Peyer's patch (tissue), 4 donors: ENCODE measurements around the gene PTCH1. TPM values are rescaled to one million over a fixed set of nuclear protein-coding genes. Genes with fewer than 3 reads are reported as not detected.

Source experiments
- DNase-seq, 3 donors: peaks; one replicate each; pipeline ENCODE4 v3.0.0-alpha.2; 2017 to 2019
- H3K27ac ChIP-seq, 4 donors: fragments of 200-600 bp; sonication (generic); one replicate each; pipeline ENCODE4 v1.5.1; 2016 to 2019
- H3K27me3 ChIP-seq, 2 donors: fragments of 200-600 bp; sonication (generic); one replicate each; pipeline ENCODE4 v1.5.1; 2019
- H3K36me3 ChIP-seq, 3 donors: fragments of 200-600 bp; sonication (generic); one replicate each; pipeline ENCODE4 v1.5.1; 2016 to 2019
- H3K4me1 ChIP-seq, 4 donors: fragments of 200-600 bp; sonication (generic); one replicate each; pipeline ENCODE4 v1.5.1; 2016 to 2019
- H3K4me3 ChIP-seq, 4 donors: fragments of 200-600 bp; sonication (generic); 1 replicate in 3 of 4; 2 replicates in 1 of 4; pipeline ENCODE4 v1.5.1; 2016 to 2019; ENCODE audit warnings: mild to moderate bottlenecking in 1 of 4
- H3K9me3 ChIP-seq, 4 donors: fragments of 200-600 bp; sonication (generic); one replicate each; pipeline ENCODE4 v1.5.1; 2016 to 2019; ENCODE audit warnings: mild to moderate bottlenecking in 1 of 4
- POLR2A ChIP-seq, 2 donors: fragments of 450-650 bp; IDR thresholded peaks; one replicate each; pipeline ENCODE4 v1.5.1; 2017; ENCODE audit warnings: antibody characterized with exemption in 2 of 2, mild to moderate bottlenecking in 2 of 2, moderate library complexity in 2 of 2
- total RNA-seq, 4 donors: library from RNA; depleted of rRNA; stranded (reverse); fragments of >200 nt; gene quantifications; one replicate each; pipeline ENCODE4 v1.1.0, GENCODE V29; 2016
- TF ChIP-seq, protein P1 (sequence below), 6 experiments: fragments of 450-650 bp in 4 of 6; fragments of 200-600 bp in 2 of 6; sonication (generic) in 1 of 6; IDR thresholded peaks; one replicate each; pipeline ENCODE4 v1.5.1; 2017 to 2019; ENCODE audit warnings: antibody characterized with exemption in 6 of 6, mild to moderate bottlenecking in 3 of 6, moderate library complexity in 1 of 6

Gene PTCH1
- total RNA-seq, 4 donors from 2014 or later = 16.5 to 71.0 (median 24.0) TPM

- H3K27ac ChIP-seq = peak overlapping the region; percentile 75 to 87 (median 77)
- no peaks in the 10 kb centered on the region for H3K27me3 ChIP-seq
- H3K36me3 ChIP-seq = no peaks in the 10 kb centered on the region
- TF ChIP-seq, protein P1, sequence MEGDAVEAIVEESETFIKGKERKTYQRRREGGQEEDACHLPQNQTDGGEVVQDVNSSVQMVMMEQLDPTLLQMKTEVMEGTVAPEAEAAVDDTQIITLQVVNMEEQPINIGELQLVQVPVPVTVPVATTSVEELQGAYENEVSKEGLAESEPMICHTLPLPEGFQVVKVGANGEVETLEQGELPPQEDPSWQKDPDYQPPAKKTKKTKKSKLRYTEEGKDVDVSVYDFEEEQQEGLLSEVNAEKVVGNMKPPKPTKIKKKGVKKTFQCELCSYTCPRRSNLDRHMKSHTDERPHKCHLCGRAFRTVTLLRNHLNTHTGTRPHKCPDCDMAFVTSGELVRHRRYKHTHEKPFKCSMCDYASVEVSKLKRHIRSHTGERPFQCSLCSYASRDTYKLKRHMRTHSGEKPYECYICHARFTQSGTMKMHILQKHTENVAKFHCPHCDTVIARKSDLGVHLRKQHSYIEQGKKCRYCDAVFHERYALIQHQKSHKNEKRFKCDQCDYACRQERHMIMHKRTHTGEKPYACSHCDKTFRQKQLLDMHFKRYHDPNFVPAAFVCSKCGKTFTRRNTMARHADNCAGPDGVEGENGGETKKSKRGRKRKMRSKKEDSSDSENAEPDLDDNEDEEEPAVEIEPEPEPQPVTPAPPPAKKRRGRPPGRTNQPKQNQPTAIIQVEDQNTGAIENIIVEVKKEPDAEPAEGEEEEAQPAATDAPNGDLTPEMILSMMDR (IDR thresholded peaks at IDR 0.05) = no peak
- TF ChIP-seq POLR2A (IDR thresholded peaks at IDR 0.05) = no peak
- DNase-seq = no peak
- H3K4me3 ChIP-seq = peak overlapping the region; percentile 49 to 83 (median 68)
- peaks cover 0 to 10% (median 0%) of the 10 kb centered on the region in 4 donors for H3K9me3 ChIP-seq
- peaks cover 0 to 32% (median 9%) of the 10 kb centered on the region in 4 donors for H3K4me1 ChIP-seq
These were observed 8.4 kb downstream of the PTCH1 start for GRCh38 chr9:95508242-95508967.

GRCh38 chr9:95507464-95508241 lies 9.1 kb downstream of the PTCH1 start:
- Histone ChIP-seq H3K4me3 (peak overlapping the region; percentile 49 to 83 (median 68)), H3K4me1 (peaks cover 0 to 32% (median 9%) of the 10 kb centered on the region in 4 donors), H3K9me3 (peaks cover 0 to 10% (median 0%) of the 10 kb centered on the region in 4 donors), H3K27me3 (no peaks in the 10 kb centered on the region), H3K36me3 (no peaks in the 10 kb centered on the region), H3K27ac (peak overlapping the region; percentile 75 to 87 (median 77))
- TF ChIP-seq, protein P1 (IDR thresholded peaks at IDR 0.05) = no peak
- no peak for TF ChIP-seq POLR2A (IDR thresholded peaks at IDR 0.05)
- peak; percentile 21 to 77 (median 76) for DNase-seq

- DNase-seq = peak; percentile 26 to 71 (median 67)
- Histone ChIP-seq H3K36me3 (no peaks in the 10 kb centered on the region), H3K4me1 (peaks cover 0 to 32% (median 6%) of the 10 kb centered on the region in 4 donors), H3K27ac (peak overlapping the region; percentile 75 to 87 (median 77)), H3K4me3 (peak overlapping the region; percentile 49 to 83 (median 68)), H3K9me3 (peaks cover 0 to 10% (median 0%) of the 10 kb centered on the region in 4 donors), H3K27me3 (no peaks in the 10 kb centered on the region)
- TF ChIP-seq POLR2A (IDR thresholded peaks at IDR 0.05) = peak in 1 of 2 donors; percentile 18
- TF ChIP-seq, protein P1 (IDR thresholded peaks at IDR 0.05) = no peak
These were observed 9.9 kb downstream of the PTCH1 start for GRCh38 chr9:95506678-95507463.

GRCh38 chr9:95506428-95506677 lies 10.4 kb downstream of the PTCH1 start:
- Histone ChIP-seq H3K36me3 (no peaks in the 10 kb centered on the region), H3K4me1 (peaks cover 0 to 32% (median 4%) of the 10 kb centered on the region in 4 donors), H3K9me3 (peaks cover 0 to 7% (median 0%) of the 10 kb centered on the region in 4 donors), H3K27me3 (no peaks in the 10 kb centered on the region), H3K27ac (peak overlapping the region; percentile 75 to 87 (median 77)), H3K4me3 (peak overlapping the region; percentile 49 to 83 (median 68))
- peak in 1 of 3 donors; percentile 65 for DNase-seq
- TF ChIP-seq POLR2A (IDR thresholded peaks at IDR 0.05) = no peak
- TF ChIP-seq, protein P1 (IDR thresholded peaks at IDR 0.05) = no peak

DNA sequence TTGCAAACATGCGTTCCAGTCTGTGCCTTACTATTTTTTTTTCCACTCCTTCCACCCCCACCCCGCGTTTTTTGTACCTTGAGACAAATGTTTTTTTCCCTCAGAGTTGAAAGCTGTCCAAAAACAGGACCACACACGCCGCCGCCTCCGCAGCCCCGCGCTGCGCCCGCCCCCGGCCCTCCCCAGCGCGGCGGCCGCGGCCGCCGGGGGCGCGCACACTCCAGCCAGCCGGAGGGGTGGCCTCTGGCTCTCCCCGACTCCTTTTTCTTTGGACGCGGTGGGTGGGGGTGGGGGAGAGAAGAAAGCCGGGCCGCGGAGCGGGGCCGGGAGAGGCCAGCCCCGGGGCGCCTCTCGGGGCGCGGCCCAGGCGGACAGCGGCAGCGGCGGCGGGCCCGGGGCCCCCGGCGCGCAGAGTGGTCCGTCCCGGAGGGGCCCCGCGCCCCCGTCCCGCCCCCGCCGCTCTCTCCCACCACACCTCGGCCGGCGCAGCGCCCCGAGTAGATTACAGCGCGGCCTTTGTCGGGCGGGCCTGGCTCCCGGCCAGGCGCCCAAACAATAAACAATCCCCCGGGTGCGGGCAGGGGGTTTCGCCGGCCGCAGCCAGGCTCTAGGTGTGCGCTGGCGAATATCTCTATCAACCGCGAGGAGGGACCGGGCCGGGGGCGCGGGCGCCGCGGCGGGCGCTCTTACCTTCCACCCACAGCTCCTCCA lies 10.9 kb downstream of the PTCH1 start:
- peak overlapping the region; percentile 49 to 83 (median 68) for H3K4me3 ChIP-seq
- H3K4me1 ChIP-seq = peaks cover 0 to 28% (median 4%) of the 10 kb centered on the region in 4 donors
- peak overlapping the region; percentile 75 to 87 (median 77) for H3K27ac ChIP-seq
- peak in 1 of 2 donors; percentile 16 for TF ChIP-seq POLR2A (IDR thresholded peaks at IDR 0.05)
- TF ChIP-seq, protein P1 (IDR thresholded peaks at IDR 0.05) = no peak
- peak in 2 of 3 donors; percentile 59 to 71 for DNase-seq
- no peaks in the 10 kb centered on the region for H3K36me3 ChIP-seq
- H3K27me3 ChIP-seq = no peaks in the 10 kb centered on the region
- peaks cover 0 to 5% (median 0%) of the 10 kb centered on the region in 4 donors for H3K9me3 ChIP-seq
